ENCODE measurements around the gene IL20RB.
A peak's percentile ranks its signal among the peaks of the same experiment; 100 is the strongest.
"Not testable (repeated sequence)": the region's sequence is repeated elsewhere in the genome, so short reads cannot be mapped to it uniquely, and the experiment has no call there.

IL20RB gene

GRCh38 chr3:136987398-136987980 is 29.7 kb downstream of the IL20RB start:
- not testable (repeated sequence) for DNase-seq (ENCODE audit: low read depth)

GRCh38 chr3:136988651-136989050 is 30.9 kb downstream of the IL20RB start:
- DNase-seq (ENCODE audit: low read depth), result no peak

GRCh38 chr3:136989781-136990524 is 32.2 kb downstream of the IL20RB start:
- no peak for DNase-seq (ENCODE audit: low read depth)

GRCh38 chr3:136990826-136991225 is 33.0 kb downstream of the IL20RB start:
- no peak for DNase-seq (ENCODE audit: low read depth)

- no peak for DNase-seq (ENCODE audit: low read depth)
Observed at GRCh38 chr3:136992115-136992514, 34.3 kb downstream of the IL20RB start.

GRCh38 chr3:136994772-136995516 is 37.2 kb downstream of the IL20RB start:
- DNase-seq (ENCODE audit: low read depth), result no peak

- DNase-seq (ENCODE audit: low read depth), result no peak
Observed at GRCh38 chr3:136995652-136996051, 37.9 kb downstream of the IL20RB start.

GRCh38 chr3:137000039-137000438 is 42.3 kb downstream of the IL20RB start:
- no peak for DNase-seq (ENCODE audit: low read depth)

GRCh38 chr3:137007376-137007775 is 49.6 kb downstream of the IL20RB start:
- DNase-seq (ENCODE audit: low read depth), result not testable (repeated sequence)

GRCh38 chr3:137008131-137008530 is 50.3 kb downstream of the IL20RB start:
- DNase-seq (ENCODE audit: low read depth), result no peak

- DNase-seq (ENCODE audit: low read depth), result no peak
Observed at GRCh38 chr3:137008976-137009375, 51.2 kb downstream of the IL20RB start.

GRCh38 chr3:137010137-137010536 is 52.4 kb downstream of the IL20RB start:
- no peak for DNase-seq (ENCODE audit: low read depth)

GRCh38 chr3:137011153-137011552 is 53.4 kb downstream of the IL20RB start:
- DNase-seq (ENCODE audit: low read depth), result no peak

GRCh38 chr3:137012097-137012501 is 54.3 kb downstream of the IL20RB start:
- DNase-seq (ENCODE audit: low read depth), result no peak

GRCh38 chr3:137013951-137014688 is 56.3 kb downstream of the IL20RB start:
- peak; percentile 70 for DNase-seq (ENCODE audit: low read depth)

GRCh38 chr3:137017316-137017715 is 59.5 kb downstream of the IL20RB start:
- DNase-seq (ENCODE audit: low read depth), result not testable (repeated sequence)

- no peak for DNase-seq (ENCODE audit: low read depth)
Observed at GRCh38 chr3:137020315-137020714, 62.5 kb downstream of the IL20RB start.

GRCh38 chr3:137020888-137021287 is 63.1 kb downstream of the IL20RB start:
- DNase-seq (ENCODE audit: low read depth), result no peak

- no peak for DNase-seq (ENCODE audit: low read depth)
Observed at GRCh38 chr3:137024348-137024747, 66.6 kb downstream of the IL20RB start.

- no peak for DNase-seq (ENCODE audit: low read depth)
Observed at GRCh38 chr3:137026701-137027100, 68.9 kb downstream of the IL20RB start.

- DNase-seq (ENCODE audit: low read depth), result peak; percentile 80
Observed at GRCh38 chr3:137032465-137033120, 74.8 kb downstream of the IL20RB start.

- DNase-seq (ENCODE audit: low read depth), result no peak
Observed at GRCh38 chr3:137035631-137036030, 77.8 kb downstream of the IL20RB start.

All from stimulated activated CD8-positive, alpha-beta memory T cell treated with anti-CD3 and anti-CD28 coated beads, Interleukin-7, amount 100 ng/mL, for 24 hours (primary cell).